Hepatocyte (in vitro differentiated cells): ENCODE data around the gene PCLO.

ENCODE experiments used
- EZH2phosphoT487 ChIP-seq: fragments of 200-600 bp; sonication (generic); IDR thresholded peaks from one replicate; pipeline ENCODE4 v1.6.1; 2018; ENCODE audit warnings: antibody characterized with exemption, mild to moderate bottlenecking, low read depth, moderate library complexity; ENCODE audit not compliant: unreplicated experiment, severe bottlenecking
- TF ChIP-seq, protein P1 (sequence below): fragments of 200-600 bp; sonication (generic); IDR thresholded peaks from 2 replicates; pipeline ENCODE4 v1.5.1; 2016; ENCODE audit warnings: antibody characterized with exemption, mild to moderate bottlenecking; ENCODE audit not compliant: poor library complexity

DNA sequence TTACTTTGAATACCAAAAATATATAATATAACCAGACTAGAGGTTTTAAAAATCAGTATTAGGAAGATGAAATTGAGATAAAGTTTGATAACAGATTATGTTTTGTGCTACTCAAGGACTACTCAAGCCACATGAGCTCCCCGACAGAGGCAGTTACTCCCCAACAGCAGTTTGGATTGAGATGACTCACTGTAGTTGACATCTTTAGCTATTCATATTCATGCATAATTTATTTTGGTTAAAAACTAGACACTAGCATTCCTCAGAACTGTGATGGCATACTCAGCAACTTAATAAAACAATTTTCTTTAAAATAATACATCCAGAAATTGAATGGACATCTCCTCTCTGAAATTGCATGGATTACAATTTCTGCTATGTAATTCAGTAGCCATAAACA is 19.6 kb downstream of the PCLO start:
- TF ChIP-seq, protein P1, sequence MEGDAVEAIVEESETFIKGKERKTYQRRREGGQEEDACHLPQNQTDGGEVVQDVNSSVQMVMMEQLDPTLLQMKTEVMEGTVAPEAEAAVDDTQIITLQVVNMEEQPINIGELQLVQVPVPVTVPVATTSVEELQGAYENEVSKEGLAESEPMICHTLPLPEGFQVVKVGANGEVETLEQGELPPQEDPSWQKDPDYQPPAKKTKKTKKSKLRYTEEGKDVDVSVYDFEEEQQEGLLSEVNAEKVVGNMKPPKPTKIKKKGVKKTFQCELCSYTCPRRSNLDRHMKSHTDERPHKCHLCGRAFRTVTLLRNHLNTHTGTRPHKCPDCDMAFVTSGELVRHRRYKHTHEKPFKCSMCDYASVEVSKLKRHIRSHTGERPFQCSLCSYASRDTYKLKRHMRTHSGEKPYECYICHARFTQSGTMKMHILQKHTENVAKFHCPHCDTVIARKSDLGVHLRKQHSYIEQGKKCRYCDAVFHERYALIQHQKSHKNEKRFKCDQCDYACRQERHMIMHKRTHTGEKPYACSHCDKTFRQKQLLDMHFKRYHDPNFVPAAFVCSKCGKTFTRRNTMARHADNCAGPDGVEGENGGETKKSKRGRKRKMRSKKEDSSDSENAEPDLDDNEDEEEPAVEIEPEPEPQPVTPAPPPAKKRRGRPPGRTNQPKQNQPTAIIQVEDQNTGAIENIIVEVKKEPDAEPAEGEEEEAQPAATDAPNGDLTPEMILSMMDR, result no peak
- no peak for TF ChIP-seq EZH2phosphoT487
